ENCODE data around the gene RREB1.

The RREB1 gene

DNA sequence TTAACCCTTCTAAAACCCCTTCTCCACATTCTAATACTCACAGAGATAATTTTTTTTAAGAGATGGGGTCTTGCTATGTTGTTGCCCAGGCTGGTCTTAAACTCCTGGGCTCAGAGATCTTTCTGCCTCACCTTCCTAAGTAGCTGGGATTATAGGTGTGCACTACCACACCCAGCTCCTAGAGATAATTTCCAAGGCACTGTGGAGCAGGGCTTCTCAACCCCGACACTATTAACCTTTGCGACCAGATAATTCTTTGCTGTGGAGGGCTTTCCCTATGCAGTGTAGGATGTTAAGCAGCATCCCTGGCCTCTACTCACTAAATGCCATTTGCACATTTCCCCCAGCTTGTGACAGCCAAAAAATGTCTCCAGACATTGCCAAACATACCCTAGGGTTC, 8.8 kb upstream of the RREB1 start:
- no peak for DNase-seq

- DNase-seq = no peak
Observed at GRCh38 chr6:7100072-7100752, 7.5 kb upstream of the RREB1 start.

- no peak for DNase-seq
Observed at GRCh38 chr6:7100753-7101081, 7.0 kb upstream of the RREB1 start.

GRCh38 chr6:7101290-7101689, 6.5 kb upstream of the RREB1 start:
- DNase-seq = no peak

DNA sequence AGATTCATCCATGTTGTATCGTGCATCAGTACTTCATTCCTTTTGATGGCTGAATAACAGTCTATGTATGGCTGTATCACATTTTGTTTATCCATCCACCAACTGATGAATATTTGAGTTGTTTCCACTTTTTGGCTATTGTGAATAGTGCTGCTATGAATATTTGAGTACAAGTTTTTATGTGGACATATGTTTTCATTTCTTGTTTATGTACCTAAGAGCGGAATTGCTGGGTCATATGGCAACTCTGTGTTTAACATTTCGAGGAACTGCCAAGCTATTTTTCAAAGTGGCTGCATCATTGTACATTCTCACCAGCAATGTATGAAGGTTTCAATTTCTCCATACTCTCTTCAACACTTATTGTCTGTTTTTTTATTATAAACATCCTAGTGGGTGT, 3.0 kb upstream of the RREB1 start:
- DNase-seq = no peak

GRCh38 chr6:7106215-7106751, 1.5 kb upstream of the RREB1 start:
- no peak for DNase-seq

GRCh38 chr6:7106752-7107577, 796 bp upstream of the RREB1 start:
- DNase-seq = no peak

DNA sequence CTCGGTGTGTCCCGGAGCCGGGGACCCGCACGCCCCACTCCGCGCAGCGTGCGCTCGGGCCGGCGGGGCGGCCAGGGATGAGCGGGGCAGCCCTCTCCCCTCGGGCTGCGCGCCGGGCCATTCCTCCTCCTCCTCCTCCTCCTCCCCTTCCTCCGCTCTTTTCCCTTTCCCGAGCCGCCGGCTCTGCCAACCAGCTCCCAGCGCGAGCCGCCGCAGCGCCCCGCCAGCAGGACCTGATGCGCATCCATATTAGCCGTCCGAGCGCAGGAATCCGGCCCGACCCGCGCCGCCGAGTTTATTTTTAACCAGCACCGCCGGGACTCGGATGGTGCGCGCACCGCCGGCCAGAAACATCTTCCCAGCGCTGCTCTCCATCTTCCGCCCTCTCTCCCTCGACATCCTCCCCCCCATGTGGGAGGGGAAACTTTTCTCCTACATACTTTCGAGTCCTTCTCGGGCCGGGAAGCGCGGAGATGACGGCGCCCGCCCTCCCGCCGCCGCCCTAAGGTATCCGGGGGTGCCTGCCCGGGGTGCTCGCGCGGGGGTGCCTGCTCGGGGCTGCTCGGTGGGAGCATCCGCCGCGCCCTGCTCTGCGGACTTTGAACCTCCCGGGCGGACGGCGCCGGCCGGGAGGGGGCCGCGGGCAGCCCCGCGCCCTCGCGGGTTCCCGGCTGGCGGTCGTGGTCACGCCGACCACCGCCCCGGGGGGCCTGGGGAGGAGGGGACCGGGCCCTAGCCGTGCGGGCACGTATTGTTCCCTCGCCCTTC, 619 bp downstream of the RREB1 start:
- no peak for DNase-seq

GRCh38 chr6:7108964-7109836, 1.4 kb downstream of the RREB1 start:
- DNase-seq = no peak

DNA sequence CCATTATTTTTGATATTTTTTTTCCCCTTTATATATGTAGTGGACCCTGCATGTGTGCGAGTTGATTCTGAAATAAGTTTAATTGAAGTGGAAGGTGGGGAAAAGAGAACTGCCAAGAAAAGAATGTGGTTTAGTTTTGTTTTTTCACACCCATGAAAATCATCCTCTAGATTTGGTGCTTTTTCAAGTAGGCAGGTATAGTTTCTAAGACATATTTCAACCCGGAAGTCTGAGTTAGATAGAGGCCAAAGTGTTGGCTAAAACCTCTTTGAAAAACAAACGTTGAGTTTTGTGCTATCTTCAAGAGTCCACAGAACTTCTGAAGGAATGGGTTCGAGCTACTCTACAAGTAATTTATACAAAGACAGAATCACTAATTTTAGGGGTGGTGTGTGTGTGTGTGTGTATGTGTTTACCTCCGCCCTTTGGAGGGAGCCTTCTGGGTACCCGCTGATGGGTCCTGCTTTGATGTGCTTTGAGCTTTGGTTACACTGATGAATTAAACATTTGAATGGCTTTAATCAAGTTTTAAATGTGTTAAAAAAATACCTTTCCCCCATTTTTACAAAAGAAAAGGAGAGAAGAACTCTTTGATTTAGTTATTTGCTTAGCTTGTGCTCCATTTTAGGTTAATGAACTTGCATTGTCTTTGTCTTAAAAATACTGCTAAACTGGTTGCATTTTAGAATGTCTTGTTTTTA, 2.5 kb downstream of the RREB1 start:
- no peak for DNase-seq

GRCh38 chr6:7111095-7111690, 3.4 kb downstream of the RREB1 start:
- no peak for DNase-seq

- no peak for DNase-seq
Observed at GRCh38 chr6:7112171-7112570, 4.4 kb downstream of the RREB1 start.

DNA sequence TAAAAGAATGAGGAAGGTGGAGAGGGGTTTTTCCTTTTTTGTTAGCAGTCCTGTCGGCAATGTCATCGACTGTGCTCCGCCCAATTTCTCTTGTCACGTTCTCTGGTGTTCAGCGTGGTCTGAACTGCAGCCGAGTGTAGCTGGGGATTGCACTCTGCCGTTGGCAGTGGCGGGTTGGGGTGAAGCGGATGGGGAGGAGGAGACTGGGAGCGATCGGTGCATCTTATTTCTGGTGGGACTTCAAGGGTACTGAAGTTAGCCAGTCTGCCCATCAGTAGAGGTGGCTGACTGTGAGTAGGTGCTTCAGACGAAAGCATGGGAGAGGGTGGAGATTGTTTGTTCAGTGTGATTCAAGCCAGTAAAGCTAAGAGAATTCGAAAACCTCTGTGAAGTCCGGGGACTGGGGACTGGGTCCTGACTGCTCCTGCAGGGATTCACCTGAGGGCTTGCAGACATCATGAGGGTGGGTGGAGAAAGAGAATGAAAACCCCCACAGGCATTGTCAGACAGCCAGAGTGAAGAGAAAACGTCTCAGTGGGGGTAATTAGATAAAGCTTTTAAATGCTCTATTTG, 5.1 kb downstream of the RREB1 start:
- DNase-seq = no peak

- no peak for DNase-seq
Observed at GRCh38 chr6:7114744-7115458, 7.1 kb downstream of the RREB1 start.

DNA sequence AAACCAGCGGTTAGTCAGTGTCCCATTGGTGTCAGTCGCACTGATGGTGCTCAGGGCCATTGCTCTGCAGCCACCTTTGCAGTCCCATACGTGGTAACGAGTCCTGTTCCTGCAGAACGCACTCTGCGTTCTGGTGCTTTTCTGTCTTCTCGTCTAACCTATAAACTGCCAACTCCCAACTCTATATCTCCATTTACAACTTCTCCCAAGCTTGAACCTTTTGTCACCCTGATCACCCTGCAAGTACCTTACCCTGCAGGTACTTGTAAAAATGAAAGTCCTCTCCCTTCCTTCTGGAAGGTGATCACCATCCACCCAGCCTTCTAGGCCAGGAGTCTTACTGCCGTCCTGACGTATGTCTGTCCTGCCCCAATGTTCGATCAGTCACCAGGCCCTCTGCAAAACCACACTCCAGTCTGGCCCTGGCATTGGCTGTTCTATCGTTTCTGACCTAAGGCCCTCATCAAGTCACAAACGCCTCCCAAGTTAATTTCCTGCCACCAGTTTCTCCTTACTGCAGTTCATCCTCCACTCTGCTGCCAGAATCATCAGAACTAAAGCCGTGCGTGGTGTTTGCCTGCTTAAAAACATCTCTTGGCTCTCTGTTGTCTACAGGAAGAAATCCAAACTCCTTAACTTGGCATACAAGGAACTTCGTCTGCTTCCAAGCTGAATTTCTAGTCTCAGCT, 7.9 kb downstream of the RREB1 start:
- DNase-seq = no peak

GRCh38 chr6:7119272-7119801, 11.6 kb downstream of the RREB1 start:
- no peak for DNase-seq

- no peak for DNase-seq
Observed at GRCh38 chr6:7121700-7122241, 14.0 kb downstream of the RREB1 start.

GRCh38 chr6:7122684-7123083, 14.9 kb downstream of the RREB1 start:
- DNase-seq = no peak

GRCh38 chr6:7124114-7124513, 16.4 kb downstream of the RREB1 start:
- DNase-seq = no peak
